Dermis microvascular lymphatic vessel endothelial cell (primary cell): ENCODE results near the gene FREM1. TPM values are rescaled to one million over a fixed set of nuclear protein-coding genes. Genes with fewer than 3 reads are reported as not detected.
"Not testable (repeated sequence)": the region's sequence is repeated elsewhere in the genome, so short reads cannot be mapped to it uniquely, and the experiment has no call there.

Source experiments
- DNase-seq, 2 donors: peaks; one replicate each; pipeline versions ENCODE4 v3.0.0 to v3.0.0-alpha.2; 2010; ENCODE audit warnings: low read depth in 2 of 2
- total RNA-seq: library from RNA; depleted of rRNA; stranded (reverse); fragments of >200 nt; gene quantifications from 2 replicates; pipeline ENCODE4 v1.2.1, GENCODE V29; 2014

FREM1 gene
- under 0.01 TPM in 2 replicates for total RNA-seq

- DNase-seq: no peak
Measured at GRCh38 chr9:14909961-14910805, at the start of gene FREM1. Gene FREM1 (minus strand): TSS chr9:14910428. CDS start chr9:14868977, 41,451 bp downstream.

- DNase-seq: no peak
Measured at GRCh38 chr9:14958989-14959388, 48.8 kb upstream of the FREM1 start.

GRCh38 chr9:14957109-14957508 is 46.9 kb upstream of the FREM1 start:
- no peak for DNase-seq

GRCh38 chr9:14956208-14956607 is 46.0 kb upstream of the FREM1 start:
- DNase-seq: no peak

- no peak for DNase-seq
Measured at GRCh38 chr9:14945351-14945750, 35.1 kb upstream of the FREM1 start.

GRCh38 chr9:14941501-14942405 is 31.5 kb upstream of the FREM1 start:
- no peak for DNase-seq

GRCh38 chr9:14939378-14939777 is 29.1 kb upstream of the FREM1 start:
- no peak for DNase-seq

- DNase-seq: no peak
Measured at GRCh38 chr9:14937216-14937615, 27.0 kb upstream of the FREM1 start.

GRCh38 chr9:14936491-14936890 is 26.3 kb upstream of the FREM1 start:
- no peak for DNase-seq

GRCh38 chr9:14935964-14936363 is 25.7 kb upstream of the FREM1 start:
- no peak for DNase-seq

- DNase-seq: no peak
Measured at GRCh38 chr9:14935106-14935751, 25.0 kb upstream of the FREM1 start.

- DNase-seq: no peak
Measured at GRCh38 chr9:14932641-14933040, 22.4 kb upstream of the FREM1 start.

- no peak for DNase-seq
Measured at GRCh38 chr9:14932231-14932630, 22.0 kb upstream of the FREM1 start.

GRCh38 chr9:14926941-14927624 is 16.9 kb upstream of the FREM1 start:
- no peak for DNase-seq

- DNase-seq: no peak
Measured at GRCh38 chr9:14924230-14925219, 14.3 kb upstream of the FREM1 start.

- DNase-seq: no peak
Measured at GRCh38 chr9:14923701-14924100, 13.5 kb upstream of the FREM1 start.

- DNase-seq: not testable (repeated sequence)
Measured at GRCh38 chr9:14920805-14921204, 10.6 kb upstream of the FREM1 start.

GRCh38 chr9:14913366-14913765 is 3.1 kb upstream of the FREM1 start:
- no peak for DNase-seq

GRCh38 chr9:14912859-14913258 is 2.6 kb upstream of the FREM1 start:
- no peak for DNase-seq

- DNase-seq: no peak
Measured at GRCh38 chr9:14911046-14911445, 818 bp upstream of the FREM1 start.
